ENCODE measurements around the gene NUP210L.

The NUP210L gene

GRCh38 chr1:153944005-153944826, 210.7 kb downstream of the NUP210L start:
- DNase-seq (ENCODE audit: low read depth), result no peak

- no peak for DNase-seq (ENCODE audit: low read depth)
Measured at GRCh38 chr1:153942766-153943549, 211.9 kb downstream of the NUP210L start.

All from activated T-cell treated with anti-CD3 and anti-CD28 coated beads for 24 hours (primary cell).